SK-N-SH treated with all-trans-retinoic acid at 6 μM for 48 hours (cell line): ENCODE measurements around the gene SHB.

Source experiments
- ATAC-seq: fragments of 200-7000 bp; cut with Tn5 transposase; 3 replicates; pipeline ENCODE4 v1.9.1; 2020; ENCODE audit warnings: mild to moderate bottlenecking, moderate library complexity
- ARNTL ChIP-seq: fragments of 450-650 bp; formaldehyde crosslinking; IDR thresholded peaks from 2 replicates; pipeline ENCODE4 v1.5.0; 2020; ENCODE audit warnings: low read depth, mild to moderate bottlenecking, moderate library complexity, borderline replicate concordance
- BACH2 ChIP-seq: fragments of 250-450 bp; sonication (Bioruptor Pico); IDR thresholded peaks from 2 replicates; pipeline ENCODE4 v1.9.0; 2021; ENCODE audit warnings: mild to moderate bottlenecking, borderline replicate concordance
- CREB5 ChIP-seq: fragments of 250-450 bp; sonication (Bioruptor Pico); IDR thresholded peaks from 2 replicates; pipeline ENCODE4 v1.5.1; 2020; ENCODE audit warnings: low read depth, mild to moderate bottlenecking, moderate library complexity
- CSDC2 ChIP-seq: fragments of 250-450 bp; sonication (Bioruptor Pico); IDR thresholded peaks from 2 replicates; pipeline ENCODE4 v1.5.0; 2020; ENCODE audit warnings: mild to moderate bottlenecking, moderate library complexity
- CSRNP3 ChIP-seq: fragments of 250-450 bp; sonication (Bioruptor Pico); IDR thresholded peaks from 2 replicates; pipeline ENCODE4 v1.5.1; 2021; ENCODE audit warnings: mild to moderate bottlenecking, moderate library complexity
- ESRRG ChIP-seq: fragments of 250-450 bp; sonication (Bioruptor Pico); IDR thresholded peaks from 2 replicates; pipeline ENCODE4 v1.6.1; 2021; ENCODE audit warnings: mild to moderate bottlenecking
- GLIS3 ChIP-seq: fragments of 250-450 bp; sonication (Bioruptor Pico); IDR thresholded peaks from 2 replicates; pipeline ENCODE4 v1.5.0; 2020; ENCODE audit warnings: mild to moderate bottlenecking, moderate library complexity
- OSR1 ChIP-seq: fragments of 250-450 bp; sonication (Bioruptor Pico); IDR thresholded peaks from 2 replicates; pipeline ENCODE4 v1.8.0; 2022; ENCODE audit warnings: moderate library complexity, mild to moderate bottlenecking, inconsistent platforms
- PPARA ChIP-seq: fragments of 250-450 bp; sonication (Bioruptor Pico); IDR thresholded peaks from 2 replicates; pipeline ENCODE4 v1.5.0; 2020; ENCODE audit warnings: mild to moderate bottlenecking, borderline replicate concordance
- RARB ChIP-seq: fragments of 250-450 bp; sonication (Bioruptor Pico); IDR thresholded peaks from 2 replicates; pipeline ENCODE4 v1.8.0; 2021; ENCODE audit warnings: mild to moderate bottlenecking, moderate library complexity
- SNAI2 ChIP-seq: fragments of 250-450 bp; sonication (Bioruptor Pico); IDR thresholded peaks from 2 replicates; pipeline ENCODE4 v1.5.0; 2020; ENCODE audit warnings: mild to moderate bottlenecking, moderate library complexity
- TCF4 ChIP-seq: fragments of 250-450 bp; sonication (Bioruptor Pico); IDR thresholded peaks from 2 replicates; pipeline ENCODE4 v1.8.0; 2021; ENCODE audit warnings: mild to moderate bottlenecking, moderate library complexity, borderline replicate concordance
- TOX ChIP-seq: fragments of 250-450 bp; sonication (Bioruptor Pico); IDR thresholded peaks from 2 replicates; pipeline ENCODE4 v1.8.0; 2021; ENCODE audit warnings: mild to moderate bottlenecking, moderate library complexity, borderline replicate concordance
- ZC3H10 ChIP-seq: fragments of 250-450 bp; sonication (Bioruptor Pico); IDR thresholded peaks from 2 replicates; pipeline ENCODE4 v1.5.1; 2021; ENCODE audit warnings: mild to moderate bottlenecking, moderate library complexity
- ZFP3 ChIP-seq: fragments of 250-450 bp; sonication (Bioruptor Pico); IDR thresholded peaks from 2 replicates; pipeline ENCODE4 v1.5.0; 2020; ENCODE audit warnings: mild to moderate bottlenecking, moderate library complexity
- ZFP30 ChIP-seq: fragments of 450-650 bp; formaldehyde crosslinking; IDR thresholded peaks from 2 replicates; pipeline ENCODE4 v1.5.0; 2022; ENCODE audit warnings: mild to moderate bottlenecking, moderate library complexity
- ZNF565 ChIP-seq: fragments of 450-650 bp; formaldehyde crosslinking; conservative IDR thresholded peaks from 2 replicates; pipeline ENCODE4 v1.5.0; 2020; ENCODE audit warnings: low read depth, mild to moderate bottlenecking, moderate library complexity
- ZNF70 ChIP-seq: fragments of 450-650 bp; formaldehyde crosslinking; IDR thresholded peaks from 2 replicates; pipeline ENCODE4 v1.5.0; 2020; ENCODE audit warnings: mild to moderate bottlenecking, moderate library complexity
- ZNF8 ChIP-seq: fragments of 450-650 bp; formaldehyde crosslinking; IDR thresholded peaks from 2 replicates; pipeline ENCODE4 v1.5.0; 2020; ENCODE audit warnings: mild to moderate bottlenecking, moderate library complexity
- TF ChIP-seq, protein P1 (sequence below): fragments of 250-450 bp; sonication (Bioruptor Pico); IDR thresholded peaks from 2 replicates; pipeline ENCODE4 v1.5.0; 2020; ENCODE audit warnings: mild to moderate bottlenecking, moderate library complexity

SHB gene

GRCh38 chr9:37922363-37923117 is 146.5 kb downstream of the SHB start:
- no peak for ATAC-seq
- TF ChIP-seq PPARA (CRISPR knock-in tag) (no peak), TCF4 (CRISPR knock-in tag) (no peak), ZNF8 (no peak), ARNTL (CRISPR knock-in tag) (no peak), TOX (CRISPR knock-in tag) (no peak), SNAI2 (CRISPR knock-in tag) (no peak), CREB5 (CRISPR knock-in tag) (no peak), GLIS3 (CRISPR knock-in tag) (no peak), BACH2 (CRISPR knock-in tag) (no peak), CSDC2 (CRISPR knock-in tag) (no peak), CSRNP3 (CRISPR knock-in tag) (no peak), ZFP30 (no peak), OSR1 (CRISPR knock-in tag) (no peak), ZC3H10 (CRISPR knock-in tag) (no peak)
- TF ChIP-seq, protein P1, sequence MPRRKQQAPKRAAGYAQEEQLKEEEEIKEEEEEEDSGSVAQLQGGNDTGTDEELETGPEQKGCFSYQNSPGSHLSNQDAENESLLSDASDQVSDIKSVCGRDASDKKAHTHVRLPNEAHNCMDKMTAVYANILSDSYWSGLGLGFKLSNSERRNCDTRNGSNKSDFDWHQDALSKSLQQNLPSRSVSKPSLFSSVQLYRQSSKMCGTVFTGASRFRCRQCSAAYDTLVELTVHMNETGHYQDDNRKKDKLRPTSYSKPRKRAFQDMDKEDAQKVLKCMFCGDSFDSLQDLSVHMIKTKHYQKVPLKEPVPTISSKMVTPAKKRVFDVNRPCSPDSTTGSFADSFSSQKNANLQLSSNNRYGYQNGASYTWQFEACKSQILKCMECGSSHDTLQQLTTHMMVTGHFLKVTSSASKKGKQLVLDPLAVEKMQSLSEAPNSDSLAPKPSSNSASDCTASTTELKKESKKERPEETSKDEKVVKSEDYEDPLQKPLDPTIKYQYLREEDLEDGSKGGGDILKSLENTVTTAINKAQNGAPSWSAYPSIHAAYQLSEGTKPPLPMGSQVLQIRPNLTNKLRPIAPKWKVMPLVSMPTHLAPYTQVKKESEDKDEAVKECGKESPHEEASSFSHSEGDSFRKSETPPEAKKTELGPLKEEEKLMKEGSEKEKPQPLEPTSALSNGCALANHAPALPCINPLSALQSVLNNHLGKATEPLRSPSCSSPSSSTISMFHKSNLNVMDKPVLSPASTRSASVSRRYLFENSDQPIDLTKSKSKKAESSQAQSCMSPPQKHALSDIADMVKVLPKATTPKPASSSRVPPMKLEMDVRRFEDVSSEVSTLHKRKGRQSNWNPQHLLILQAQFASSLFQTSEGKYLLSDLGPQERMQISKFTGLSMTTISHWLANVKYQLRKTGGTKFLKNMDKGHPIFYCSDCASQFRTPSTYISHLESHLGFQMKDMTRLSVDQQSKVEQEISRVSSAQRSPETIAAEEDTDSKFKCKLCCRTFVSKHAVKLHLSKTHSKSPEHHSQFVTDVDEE (CRISPR knock-in tag) = no peak

GRCh38 chr9:37921546-37922300 is 147.3 kb downstream of the SHB start:
- ATAC-seq = no peak
- TF ChIP-seq CSDC2 (CRISPR knock-in tag) (no peak), ARNTL (CRISPR knock-in tag) (no peak), ZNF565 (CRISPR knock-in tag) (no peak), CSRNP3 (CRISPR knock-in tag) (no peak), TOX (CRISPR knock-in tag) (no peak), ZFP3 (CRISPR knock-in tag) (no peak), ZNF70 (CRISPR knock-in tag) (no peak), TCF4 (CRISPR knock-in tag) (no peak), RARB (no peak), SNAI2 (CRISPR knock-in tag) (no peak), ESRRG (no peak), CREB5 (CRISPR knock-in tag) (no peak), BACH2 (CRISPR knock-in tag) (no peak)
- TF ChIP-seq, protein P1 (CRISPR knock-in tag) = no peak
